HEK293 (cell line): ENCODE results near the gene IDE.

Experiments
- CTCF ChIA-PET: fragments of 350-600 bp; formaldehyde crosslinking; extraction: SDS; loops from one replicate; lab custom pipeline; 2021; ENCODE audit warnings: antibody characterized with exemption; lab: Yijun Ruan, JAX
- POLR2A ChIA-PET: fragments of 300-600 bp; formaldehyde crosslinking; extraction: SDS; loops from one replicate; lab custom pipeline; 2020; ENCODE audit warnings: antibody characterized with exemption, inconsistent platforms; lab: Yijun Ruan, JAX
- H3K27ac ChIP-seq: fragments of 200-500 bp; sonication (Bioruptor generic); 2 replicates; pipeline ENCODE4 v1.5.1; 2014; ENCODE audit warnings: low read depth, low read length, control low read depth, inconsistent platforms; ENCODE audit errors: extremely low read depth
- H3K36me3 ChIP-seq, 2 experiments: fragments of 200-500 bp in 1 of 2; sonication (Bioruptor generic) in 1 of 2; 1 replicate in 1 of 2; 2 replicates in 1 of 2; pipeline ENCODE4 v1.5.1; 2014 to 2017; ENCODE audit warnings: inconsistent platforms in 2 of 2, low read length in 2 of 2; ENCODE audit not compliant: control insufficient read depth in 2 of 2, insufficient read depth in 1 of 2
- H3K4me1 ChIP-seq: fragments of 200-500 bp; sonication (Bioruptor generic); 2 replicates; pipeline ENCODE4 v1.5.1; 2014; ENCODE audit warnings: mild to moderate bottlenecking, low read length, inconsistent platforms; ENCODE audit not compliant: control insufficient read depth, insufficient read depth
- H3K4me3 ChIP-seq: 2 replicates; pipeline ENCODE4 v1.5.1; 2011; ENCODE audit warnings: low read depth, mild to moderate bottlenecking, control low read depth, low read length, moderate library complexity
- H3K9me3 ChIP-seq: fragments of 200-500 bp; sonication (Bioruptor generic); 2 replicates; pipeline ENCODE4 v1.5.1; 2014; ENCODE audit warnings: low read depth, low read length, inconsistent platforms; ENCODE audit not compliant: control insufficient read depth, insufficient read depth
- EGR2 ChIP-seq: fragments of 450-650 bp; formaldehyde crosslinking; IDR thresholded peaks from 2 replicates; pipeline ENCODE4 v1.5.1; 2016; ENCODE audit warnings: low read depth, missing biosample characterization, missing genetic modification characterization
- PRDM4 ChIP-seq: fragments of 450-650 bp; formaldehyde crosslinking; IDR thresholded peaks from 2 replicates; pipeline ENCODE4 v1.5.1; 2017; ENCODE audit warnings: missing biosample characterization, missing genetic modification characterization
- PRDM6 ChIP-seq: fragments of 450-650 bp; formaldehyde crosslinking; IDR thresholded peaks from 2 replicates; pipeline ENCODE4 v1.5.1; 2017; ENCODE audit warnings: missing biosample characterization, missing genetic modification characterization
- SP3 ChIP-seq: fragments of 450-650 bp; formaldehyde crosslinking; IDR thresholded peaks from 2 replicates; pipeline ENCODE4 v1.5.1; 2016; ENCODE audit warnings: missing biosample characterization, missing genetic modification characterization
- ZBTB10 ChIP-seq: fragments of 450-650 bp; formaldehyde crosslinking; IDR thresholded peaks from 2 replicates; pipeline ENCODE4 v1.5.1; 2016; ENCODE audit warnings: missing biosample characterization, missing genetic modification characterization
- ZIC2 ChIP-seq: fragments of 450-650 bp; formaldehyde crosslinking; IDR thresholded peaks from 2 replicates; pipeline ENCODE4 v1.5.1; 2016; ENCODE audit warnings: missing biosample characterization, missing genetic modification characterization
- ZNF114 ChIP-seq: fragments of 450-650 bp; formaldehyde crosslinking; IDR thresholded peaks from 2 replicates; pipeline ENCODE4 v1.5.0; 2017; ENCODE audit warnings: missing biosample characterization, missing genetic modification characterization
- ZNF146 ChIP-seq: fragments of 450-650 bp; formaldehyde crosslinking; IDR thresholded peaks from 2 replicates; pipeline ENCODE4 v1.5.1; 2016; ENCODE audit warnings: missing biosample characterization, missing genetic modification characterization
- ZNF302 ChIP-seq: fragments of 450-650 bp; formaldehyde crosslinking; IDR thresholded peaks from 2 replicates; pipeline ENCODE4 v1.5.1; 2016; ENCODE audit warnings: missing biosample characterization, missing genetic modification characterization, low read depth
- ZNF404 ChIP-seq: fragments of 450-650 bp; formaldehyde crosslinking; IDR thresholded peaks from 2 replicates; pipeline ENCODE4 v1.5.1; 2017; ENCODE audit warnings: missing biosample characterization, missing genetic modification characterization
- ZNF433 ChIP-seq: fragments of 450-650 bp; formaldehyde crosslinking; IDR thresholded peaks from 2 replicates; pipeline ENCODE4 v1.5.1; 2016; ENCODE audit warnings: missing biosample characterization, missing genetic modification characterization, low read depth
- ZNF518A ChIP-seq: fragments of 450-650 bp; formaldehyde crosslinking; conservative IDR thresholded peaks from 2 replicates; pipeline ENCODE4 v1.5.1; 2016; ENCODE audit warnings: low read depth, missing biosample characterization, missing genetic modification characterization
- ZNF560 ChIP-seq: fragments of 450-650 bp; formaldehyde crosslinking; IDR thresholded peaks from 2 replicates; pipeline ENCODE4 v1.5.1; 2017; ENCODE audit warnings: missing biosample characterization, missing genetic modification characterization, borderline replicate concordance
- ZNF610 ChIP-seq: fragments of 450-650 bp; formaldehyde crosslinking; IDR thresholded peaks from 2 replicates; pipeline ENCODE4 v1.5.1; 2016; ENCODE audit warnings: missing biosample characterization, missing genetic modification characterization, borderline replicate concordance
- ZNF629 ChIP-seq: fragments of 450-650 bp; formaldehyde crosslinking; IDR thresholded peaks from 2 replicates; pipeline ENCODE4 v1.5.1; 2017; ENCODE audit warnings: missing biosample characterization, missing genetic modification characterization
- ZNF747 ChIP-seq: fragments of 450-650 bp; formaldehyde crosslinking; IDR thresholded peaks from 2 replicates; pipeline ENCODE4 v1.5.1; 2016; ENCODE audit warnings: missing biosample characterization, missing genetic modification characterization
- ZNF785 ChIP-seq: fragments of 450-650 bp; formaldehyde crosslinking; IDR thresholded peaks from 2 replicates; pipeline ENCODE4 v1.5.1; 2016; ENCODE audit warnings: missing biosample characterization, missing genetic modification characterization
- ZNF791 ChIP-seq: fragments of 450-650 bp; formaldehyde crosslinking; IDR thresholded peaks from 2 replicates; pipeline ENCODE4 v1.5.1; 2016; ENCODE audit warnings: missing biosample characterization, missing genetic modification characterization
- ZNF792 ChIP-seq: fragments of 450-650 bp; formaldehyde crosslinking; IDR thresholded peaks from 2 replicates; pipeline ENCODE4 v1.5.1; 2016; ENCODE audit warnings: missing biosample characterization, missing genetic modification characterization

IDE gene

DNA sequence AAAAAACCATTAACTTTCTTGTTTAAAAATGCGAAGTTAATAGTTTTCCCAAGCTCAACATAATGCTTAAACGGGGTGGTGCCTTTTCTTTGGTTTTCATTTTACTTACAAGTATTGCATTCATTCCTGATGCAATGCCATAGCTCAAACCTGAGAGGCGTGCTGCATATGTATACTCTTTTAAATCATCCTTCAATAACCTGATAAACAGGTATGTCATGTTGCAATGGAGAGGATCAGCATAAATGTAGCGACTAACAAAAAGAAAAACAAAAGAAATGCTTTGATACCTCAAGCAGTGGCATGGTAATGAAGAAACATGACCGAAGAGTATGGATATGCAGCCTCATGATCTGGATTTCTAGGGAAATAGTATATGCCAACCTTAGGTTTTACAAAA lies 95.4 kb downstream of the IDE start:
- no peak for TF ChIP-seq PRDM4 (tag by site-specific recombination)
- TF ChIP-seq, all 188 proteins: peak for 0
- CTCF ChIA-PET, result interaction anchor here (1.4 kb wide), 1 partner anchor 96 kb away, joined by 6 read pairs; no protein-coding TSS in a partner anchor

GRCh38 chr10:92475357-92475868 lies 98.5 kb downstream of the IDE start:
- POLR2A ChIA-PET, result no interaction called here
- TF ChIP-seq ZNF610 (tag by site-specific recombination), result no peak
- TF ChIP-seq ZIC2 (tag by site-specific recombination), result no peak
- TF ChIP-seq PRDM6 (tag by site-specific recombination), result no peak
- no peak for TF ChIP-seq ZNF747 (tag by site-specific recombination)
- TF ChIP-seq ZNF433 (tag by site-specific recombination), result no peak
- TF ChIP-seq ZNF404 (tag by site-specific recombination), result no peak
- no peak for TF ChIP-seq ZNF629 (tag by site-specific recombination)
- TF ChIP-seq ZNF518A, result no peak
- no peak for TF ChIP-seq ZNF792 (tag by site-specific recombination)
- no peak for TF ChIP-seq SP3 (tag by site-specific recombination)
- no peak for TF ChIP-seq ZBTB10
- no peak for TF ChIP-seq ZNF791
- no peak for TF ChIP-seq ZNF114 (tag by site-specific recombination)
- no peak for TF ChIP-seq EGR2 (tag by site-specific recombination)
- TF ChIP-seq ZNF560 (tag by site-specific recombination), result no peak
- TF ChIP-seq ZNF302 (tag by site-specific recombination), result no peak
- TF ChIP-seq ZNF785 (tag by site-specific recombination), result no peak
- TF ChIP-seq ZNF146 (tag by site-specific recombination), result no peak
- Histone ChIP-seq H3K9me3 (no peaks in the 10 kb centered on the region), H3K27ac (no peak overlapping the region), H3K36me3 (peaks cover 10 to 30% of the 10 kb centered on the region in 2 experiments), H3K4me1 (no peaks in the 10 kb centered on the region), H3K4me3 (no peak overlapping the region)
- CTCF ChIA-PET, result interaction anchor here (0.6 kb wide), 1 partner anchor 43 kb away, joined by 4 read pairs; no protein-coding TSS in a partner anchor

More for the DNA sequence above, 95.4 kb downstream of the IDE start:
- no peak overlapping the region for H3K4me3 ChIP-seq
- POLR2A ChIA-PET, result interaction anchor here (0.6 kb wide), 1 partner anchor 96 kb away, joined by 4 read pairs; no protein-coding TSS in a partner anchor
- H3K9me3 ChIP-seq, result no peaks in the 10 kb centered on the region
- no peaks in the 10 kb centered on the region for H3K4me1 ChIP-seq
- H3K36me3 ChIP-seq, result peaks cover 7 to 37% of the 10 kb centered on the region in 2 experiments
- H3K27ac ChIP-seq, result no peak overlapping the region
